HCT116 (cell line): ENCODE results near the gene CELF2. TPM values are rescaled to one million over a fixed set of nuclear protein-coding genes. Genes with fewer than 3 reads are reported as not detected.

Experiments
- ATAC-seq: fragments of 200-7000 bp; cut with Tn5 transposase; 2 replicates; pipeline ENCODE4 v1.9.1; 2020; ENCODE audit warnings: mild to moderate bottlenecking, moderate library complexity
- BruUV-seq: library from RNA; stranded (reverse); fragments of 400-500 nt; replicated peaks from 2 replicates; lab custom pipeline; 2021; lab: Mats Ljungman, UMichigan
- CTCF ChIA-PET: fragments of 300-600 bp; sonication (Branson Sonifier 250); formaldehyde crosslinking; loops from one replicate; lab custom pipeline; 2021; ENCODE audit warnings: antibody characterized with exemption; lab: Charles Lee
- POLR2A ChIA-PET: fragments of 300-600, 350-600 bp; sonication (Branson Sonifier 250); formaldehyde crosslinking; loops from one replicate; lab custom pipeline; 2021; ENCODE audit warnings: antibody characterized with exemption; lab: Charles Lee
- RAD21 ChIA-PET, 2 experiments: fragments of 300-600 bp; sonication (Branson Sonifier 250); formaldehyde crosslinking; loops; one replicate each; lab custom pipeline; 2023; ENCODE audit warnings: low total read pairs in 2 of 2; ENCODE audit not compliant: uncharacterized antibody in 2 of 2, unreplicated experiment in 2 of 2, low non-redundant PET in 1 of 2; lab: Charles Lee
- DNase-seq: peaks from one replicate; pipeline ENCODE4 v3.0.0-alpha.2; 2010; ENCODE audit warnings: low read depth, low spot score
- H2AFZ ChIP-seq: fragments of 200-600 bp; shearing (Covaris generic), sonication (generic); 2 replicates; pipeline ENCODE4 v1.6.1; 2017; ENCODE audit warnings: low read depth, mixed run types, mixed read lengths, antibody characterized with exemption, low read length; ENCODE audit not compliant: poor library complexity, severe bottlenecking
- H3K27ac ChIP-seq: 2 replicates; pipeline ENCODE4 v1.5.1; 2012; ENCODE audit warnings: low read depth, low read length
- H3K27me3 ChIP-seq: fragments of 200-600 bp; sonication (generic); 2 replicates; pipeline ENCODE4 v1.6.1; 2016; ENCODE audit warnings: mixed run types, low read length, mixed read lengths; ENCODE audit not compliant: insufficient read depth
- H3K36me3 ChIP-seq, 2 experiments: fragments of 200-500 bp in 1 of 2; fragments of 200-600 bp in 1 of 2; sonication (Bioruptor generic) in 1 of 2; sonication (generic) in 1 of 2; 2 replicates each; pipeline versions ENCODE4 v1.5.1 to v1.6.1; 2014 to 2016; ENCODE audit warnings: low read length in 2 of 2, inconsistent platforms in 1 of 2, mixed read lengths in 1 of 2, mixed run types in 1 of 2; ENCODE audit not compliant: insufficient read depth in 2 of 2, control insufficient read depth in 1 of 2
- H3K4me1 ChIP-seq, 2 experiments: fragments of 200-600 bp in 1 of 2; sonication (generic) in 1 of 2; 2 replicates each; pipeline versions ENCODE4 v1.5.1 to v1.6.1; 2012 to 2017; ENCODE audit warnings: low read length in 2 of 2, inconsistent platforms in 1 of 2, mild to moderate bottlenecking in 1 of 2, mixed read lengths in 1 of 2, mixed run types in 1 of 2, moderate library complexity in 1 of 2; ENCODE audit not compliant: insufficient read depth in 2 of 2, control insufficient read depth in 1 of 2
- H3K4me2 ChIP-seq: fragments of 200-600 bp; sonication (generic); 2 replicates; pipeline ENCODE4 v1.6.1; 2017; ENCODE audit warnings: mixed run types, low read length, mixed read lengths
- H3K4me3 ChIP-seq, 2 experiments: fragments of 200-600 bp in 1 of 2; sonication (generic) in 1 of 2; replicated peaks in 1 of 2; 2 replicates each; pipeline ENCODE4 v1.5.1; 2011 to 2016; ENCODE audit warnings: low read length in 2 of 2, control low read depth in 1 of 2, low read depth in 1 of 2, mild to moderate bottlenecking in 1 of 2, mixed read lengths in 1 of 2, mixed run types in 1 of 2
- H3K79me2 ChIP-seq: fragments of 200-600 bp; sonication (generic); 2 replicates; pipeline ENCODE4 v1.6.1; 2017; ENCODE audit warnings: mild to moderate bottlenecking, mixed run types, low read length, moderate library complexity, mixed read lengths; ENCODE audit not compliant: insufficient read depth
- H3K9ac ChIP-seq: fragments of 200-600 bp; sonication (generic); 2 replicates; pipeline ENCODE4 v1.6.1; 2016; ENCODE audit warnings: low read length, mixed read lengths
- H3K9me2 ChIP-seq: fragments of 200-600 bp; sonication (generic), shearing (Covaris generic); 2 replicates; pipeline ENCODE4 v1.6.1; 2017; ENCODE audit warnings: mixed run types, mild to moderate bottlenecking, moderate library complexity; ENCODE audit not compliant: insufficient read depth
- H3K9me3 ChIP-seq, 2 experiments: fragments of 200-500 bp in 1 of 2; fragments of 200-600 bp in 1 of 2; sonication (Bioruptor generic) in 1 of 2; sonication (generic) in 1 of 2; 2 replicates each; pipeline ENCODE4 v1.6.1; 2014 to 2017; ENCODE audit warnings: low read length in 2 of 2, mixed read lengths in 2 of 2, inconsistent platforms in 1 of 2, low read depth in 1 of 2, mild to moderate bottlenecking in 1 of 2, mixed run types in 1 of 2, moderate library complexity in 1 of 2; ENCODE audit not compliant: control insufficient read depth in 1 of 2, insufficient read depth in 1 of 2
- H4K20me1 ChIP-seq: fragments of 200-600 bp; sonication (generic), shearing (Covaris generic); 2 replicates; pipeline ENCODE4 v1.6.1; 2017; ENCODE audit warnings: mixed run types, mild to moderate bottlenecking, moderate library complexity; ENCODE audit not compliant: insufficient read depth
- ATF3 ChIP-seq: IDR thresholded peaks from 2 replicates; pipeline ENCODE4 v1.6.1; 2012
- FOSL1 ChIP-seq: IDR thresholded peaks from 2 replicates; pipeline ENCODE4 v1.6.1; 2012; ENCODE audit warnings: low read depth
- JUND ChIP-seq: IDR thresholded peaks from 2 replicates; pipeline ENCODE4 v1.6.1; 2012
- MAX ChIP-seq: IDR thresholded peaks from 2 replicates; pipeline ENCODE4 v1.6.1; 2012
- POLR2A ChIP-seq: IDR thresholded peaks from 2 replicates; pipeline ENCODE4 v1.7.0; 2011; ENCODE audit warnings: borderline replicate concordance; ENCODE audit not compliant: insufficient read depth, insufficient read length; ENCODE audit errors: extremely low read depth
- RAD21 ChIP-seq: IDR thresholded peaks from 2 replicates; pipeline ENCODE4 v1.6.1; 2012; ENCODE audit warnings: low read depth, mild to moderate bottlenecking
- TCF7L2 ChIP-seq: IDR thresholded peaks from 2 replicates; pipeline ENCODE4 v1.7.0; 2011; ENCODE audit warnings: borderline replicate concordance, inconsistent platforms; ENCODE audit not compliant: insufficient read depth, insufficient read length; ENCODE audit errors: extremely low read depth
- ZNF274 ChIP-seq: fragments of 200-500 bp; sonication (Bioruptor generic); IDR thresholded peaks from 2 replicates; pipeline ENCODE4 v1.6.1; 2014; ENCODE audit warnings: mild to moderate bottlenecking, low read depth, low read length, inconsistent platforms
- intact Hi-C: fragments of 100-400 bp; cut with micrococcal nuclease; formaldehyde crosslinking; loops from 2 replicates; pipeline ENCODE4 v1.10.0; 2022
- total RNA-seq: library from RNA; stranded (reverse); gene quantifications from one replicate; pipeline ENCODE4 v1.2.1, GENCODE V29; 2021; ENCODE audit not compliant: unreplicated experiment
- TF ChIP-seq, protein P1 (sequence below): IDR thresholded peaks from 2 replicates; pipeline ENCODE4 v1.6.1; 2012; ENCODE audit warnings: low read depth

CELF2 gene
- total RNA-seq, 1 experiment from 2014 or later: 0.66 TPM

GRCh38 chr10:11326241-11326640, 308.6 kb downstream of the CELF2 start:
- no peak overlapping the region for H3K4me2 ChIP-seq
- no peak for DNase-seq
- no TSS peak for BruUV-seq
- ATAC-seq: no peak
- H3K9me2 ChIP-seq: no peaks in the 10 kb centered on the region
- ChIA-PET RAD21 (no interaction called here), POLR2A (no interaction called here), CTCF (no interaction called here)
- H3K4me3 ChIP-seq: no peak overlapping the region
- no peaks in the 10 kb centered on the region for H3K9me3 ChIP-seq
- intact Hi-C loops: no loop called here
- H3K36me3 ChIP-seq: no peaks in the 10 kb centered on the region
- no peaks in the 10 kb centered on the region for H3K4me1 ChIP-seq
- no peak overlapping the region for H2AFZ ChIP-seq
- H3K79me2 ChIP-seq: no peaks in the 10 kb centered on the region
- peaks cover 15% of the 10 kb centered on the region for H3K27me3 ChIP-seq
- no peak overlapping the region for H3K9ac ChIP-seq
- H4K20me1 ChIP-seq: no peaks in the 10 kb centered on the region
- H3K27ac ChIP-seq: no peak overlapping the region
- no peak for TF ChIP-seq RAD21
- no peak for TF ChIP-seq FOSL1
- TF ChIP-seq, protein P1, sequence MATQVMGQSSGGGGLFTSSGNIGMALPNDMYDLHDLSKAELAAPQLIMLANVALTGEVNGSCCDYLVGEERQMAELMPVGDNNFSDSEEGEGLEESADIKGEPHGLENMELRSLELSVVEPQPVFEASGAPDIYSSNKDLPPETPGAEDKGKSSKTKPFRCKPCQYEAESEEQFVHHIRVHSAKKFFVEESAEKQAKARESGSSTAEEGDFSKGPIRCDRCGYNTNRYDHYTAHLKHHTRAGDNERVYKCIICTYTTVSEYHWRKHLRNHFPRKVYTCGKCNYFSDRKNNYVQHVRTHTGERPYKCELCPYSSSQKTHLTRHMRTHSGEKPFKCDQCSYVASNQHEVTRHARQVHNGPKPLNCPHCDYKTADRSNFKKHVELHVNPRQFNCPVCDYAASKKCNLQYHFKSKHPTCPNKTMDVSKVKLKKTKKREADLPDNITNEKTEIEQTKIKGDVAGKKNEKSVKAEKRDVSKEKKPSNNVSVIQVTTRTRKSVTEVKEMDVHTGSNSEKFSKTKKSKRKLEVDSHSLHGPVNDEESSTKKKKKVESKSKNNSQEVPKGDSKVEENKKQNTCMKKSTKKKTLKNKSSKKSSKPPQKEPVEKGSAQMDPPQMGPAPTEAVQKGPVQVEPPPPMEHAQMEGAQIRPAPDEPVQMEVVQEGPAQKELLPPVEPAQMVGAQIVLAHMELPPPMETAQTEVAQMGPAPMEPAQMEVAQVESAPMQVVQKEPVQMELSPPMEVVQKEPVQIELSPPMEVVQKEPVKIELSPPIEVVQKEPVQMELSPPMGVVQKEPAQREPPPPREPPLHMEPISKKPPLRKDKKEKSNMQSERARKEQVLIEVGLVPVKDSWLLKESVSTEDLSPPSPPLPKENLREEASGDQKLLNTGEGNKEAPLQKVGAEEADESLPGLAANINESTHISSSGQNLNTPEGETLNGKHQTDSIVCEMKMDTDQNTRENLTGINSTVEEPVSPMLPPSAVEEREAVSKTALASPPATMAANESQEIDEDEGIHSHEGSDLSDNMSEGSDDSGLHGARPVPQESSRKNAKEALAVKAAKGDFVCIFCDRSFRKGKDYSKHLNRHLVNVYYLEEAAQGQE: no peak
- no peak for TF ChIP-seq ATF3
- TF ChIP-seq JUND: no peak

DNA sequence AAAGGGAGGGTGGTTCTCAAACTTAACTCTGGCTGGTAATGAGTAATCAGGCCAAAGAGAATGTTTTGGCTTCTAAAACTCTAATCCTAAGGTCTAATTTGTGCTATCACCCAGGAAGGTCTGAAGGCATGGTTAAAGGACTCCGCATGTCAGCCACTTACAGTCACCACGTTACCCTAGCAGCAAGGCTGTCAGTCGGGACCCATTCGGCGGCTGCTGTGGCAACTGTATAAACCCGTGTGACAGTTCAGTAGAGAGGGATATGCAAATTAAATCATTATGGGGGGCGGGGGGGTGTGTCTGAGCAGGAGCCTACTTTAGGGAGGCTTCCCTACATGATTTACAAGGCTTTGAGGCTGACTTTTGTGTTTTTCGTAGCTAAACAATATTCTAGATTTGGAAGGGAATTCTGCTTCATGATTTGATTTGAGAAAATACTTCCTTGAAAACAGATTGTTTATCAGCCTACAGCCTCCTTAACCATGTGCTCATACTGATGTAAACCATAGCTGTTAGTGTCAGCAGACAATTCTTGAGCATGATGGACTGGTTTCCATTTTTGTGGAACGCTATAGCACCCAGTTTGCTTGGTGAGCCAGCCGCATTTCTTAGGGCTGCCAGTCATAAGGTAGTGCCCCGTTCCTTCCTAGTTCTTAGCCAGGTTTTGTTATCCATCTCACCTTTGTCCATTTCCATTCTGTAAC, 309.4 kb downstream of the CELF2 start:
- H3K4me3 ChIP-seq: no peak overlapping the region
- no peaks in the 10 kb centered on the region for H3K4me1 ChIP-seq
- H3K9ac ChIP-seq: no peak overlapping the region
- ChIA-PET RAD21 (no interaction called here), CTCF (no interaction called here), POLR2A (no interaction called here)
- no peaks in the 10 kb centered on the region for H3K36me3 ChIP-seq
- no TSS peak for BruUV-seq
- no peaks in the 10 kb centered on the region for H3K79me2 ChIP-seq
- DNase-seq: no peak
- no peak overlapping the region for H3K27ac ChIP-seq
- no peaks in the 10 kb centered on the region for H3K9me3 ChIP-seq
- no peak overlapping the region for H2AFZ ChIP-seq
- H3K4me2 ChIP-seq: no peak overlapping the region
- peaks cover 15% of the 10 kb centered on the region for H3K27me3 ChIP-seq
- ATAC-seq: no peak
- H4K20me1 ChIP-seq: no peaks in the 10 kb centered on the region
- intact Hi-C loops: no loop called here
- TF ChIP-seq POLR2A: no peak
- TF ChIP-seq ZNF274: no peak
- TF ChIP-seq TCF7L2: no peak
- no peak for TF ChIP-seq MAX
- no peaks in the 10 kb centered on the region for H3K9me2 ChIP-seq
